Activated T-cell treated with anti-CD3 and anti-CD28 coated beads, Interleukin-2, amount 50 U/mL, for 72 hours (primary cell): ENCODE results near the gene SSX4. TPM values are rescaled to one million over a fixed set of nuclear protein-coding genes. Genes with fewer than 3 reads are reported as not detected.
A peak's percentile ranks its signal among the peaks of the same experiment; 100 is the strongest.
"Not testable (repeated sequence)": the region's sequence is repeated elsewhere in the genome, so short reads cannot be mapped to it uniquely, and the experiment has no call there.

ENCODE experiments used
- ATAC-seq, 2 donors: fragments of 150-1000 bp; cut with Tn5 transposase; replicated peaks in 1 of 2; 2 replicates each; pipeline ENCODE4 v1.10.0; 2021; ENCODE audit warnings: moderate library complexity in 2 of 2, mild to moderate bottlenecking in 1 of 2
- DNase-seq, 2 donors: peaks; one replicate each; pipeline ENCODE4 v3.0.0; 2021 to 2022; ENCODE audit warnings: mixed read lengths in 1 of 2
- H3K27ac Mint-ChIP-seq: one replicate; pipeline ENCODE4 v1.8.0; 2022; ENCODE audit warnings: mild to moderate bottlenecking, moderate library complexity, mixed read lengths
- H3K27me3 Mint-ChIP-seq: one replicate; pipeline ENCODE4 v1.8.0; 2022; ENCODE audit warnings: low read depth, mixed read lengths
- H3K36me3 Mint-ChIP-seq, 2 donors: one replicate each; pipeline ENCODE4 v1.8.0; 2022; ENCODE audit warnings: mixed read lengths in 2 of 2, mild to moderate bottlenecking in 1 of 2; ENCODE audit not compliant: insufficient read depth in 2 of 2
- H3K4me1 Mint-ChIP-seq: one replicate; pipeline ENCODE4 v1.8.0; 2022; ENCODE audit warnings: low read depth, mixed read lengths
- H3K4me3 Mint-ChIP-seq, 2 donors: one replicate each; pipeline ENCODE4 v1.8.0; 2022; ENCODE audit warnings: mild to moderate bottlenecking in 2 of 2, mixed read lengths in 2 of 2, moderate library complexity in 2 of 2
- H3K9me3 Mint-ChIP-seq, 2 donors: one replicate each; pipeline ENCODE4 v1.8.0; 2022; ENCODE audit warnings: mixed read lengths in 2 of 2
- total RNA-seq, 2 donors: library from RNA; stranded (reverse); gene quantifications; one replicate each; pipeline ENCODE4 v1.2.3, GENCODE V29; 2022

SSX4 gene, protein sequence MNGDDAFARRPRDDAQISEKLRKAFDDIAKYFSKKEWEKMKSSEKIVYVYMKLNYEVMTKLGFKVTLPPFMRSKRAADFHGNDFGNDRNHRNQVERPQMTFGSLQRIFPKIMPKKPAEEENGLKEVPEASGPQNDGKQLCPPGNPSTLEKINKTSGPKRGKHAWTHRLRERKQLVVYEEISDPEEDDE
- not detected for total RNA-seq

DNA sequence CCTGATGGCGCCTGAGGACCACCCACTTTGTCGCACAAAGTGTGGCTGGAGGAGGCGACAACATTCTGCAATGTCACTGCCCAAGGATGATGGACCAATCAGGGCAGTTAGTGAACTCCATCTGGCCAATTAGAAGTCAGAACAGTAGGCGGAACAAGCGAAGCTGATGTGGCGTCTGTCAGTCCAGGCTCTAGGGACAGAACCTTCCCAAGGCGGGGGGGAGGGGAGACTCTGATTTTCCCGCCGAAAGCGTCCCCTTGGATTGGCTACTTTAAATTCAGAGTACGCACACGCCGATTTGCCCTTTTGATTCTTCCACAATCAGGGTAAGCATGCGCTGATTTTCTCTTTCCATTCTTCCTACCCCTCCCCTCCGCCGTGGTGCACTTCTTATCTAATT lies at the start of gene SSX4:
Gene SSX4, plus strand, starts transcription at position 301 of the 400 bp plus-strand sequence. CDS start 515 bp downstream, outside the sequence.
- not testable (repeated sequence) for H3K4me3 Mint-ChIP-seq, H3K36me3 Mint-ChIP-seq, H3K27ac Mint-ChIP-seq, H3K4me1 Mint-ChIP-seq, H3K9me3 Mint-ChIP-seq, H3K27me3 Mint-ChIP-seq, DNase-seq, ATAC-seq

DNA sequence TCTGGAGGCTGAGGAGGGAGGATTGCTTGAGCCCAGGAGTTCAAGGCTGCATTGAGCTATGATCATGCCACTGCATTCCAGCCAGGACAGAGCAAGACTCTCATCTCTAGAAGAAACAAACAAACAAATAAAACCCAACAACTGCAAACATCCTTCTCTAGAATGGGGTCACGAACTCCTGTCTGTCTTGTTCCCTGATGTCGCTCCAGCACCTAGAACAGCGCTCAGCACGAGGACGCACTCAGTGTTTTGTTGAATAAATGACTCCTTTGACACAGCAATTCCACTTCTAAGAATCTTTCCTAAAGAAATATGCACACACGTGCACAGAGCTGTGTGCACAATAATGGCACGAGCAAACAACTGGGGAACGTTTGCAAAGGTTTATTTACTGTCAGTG lies 37.3 kb upstream of the SSX4 start:
- H3K36me3 Mint-ChIP-seq = not testable (repeated sequence)

DNA sequence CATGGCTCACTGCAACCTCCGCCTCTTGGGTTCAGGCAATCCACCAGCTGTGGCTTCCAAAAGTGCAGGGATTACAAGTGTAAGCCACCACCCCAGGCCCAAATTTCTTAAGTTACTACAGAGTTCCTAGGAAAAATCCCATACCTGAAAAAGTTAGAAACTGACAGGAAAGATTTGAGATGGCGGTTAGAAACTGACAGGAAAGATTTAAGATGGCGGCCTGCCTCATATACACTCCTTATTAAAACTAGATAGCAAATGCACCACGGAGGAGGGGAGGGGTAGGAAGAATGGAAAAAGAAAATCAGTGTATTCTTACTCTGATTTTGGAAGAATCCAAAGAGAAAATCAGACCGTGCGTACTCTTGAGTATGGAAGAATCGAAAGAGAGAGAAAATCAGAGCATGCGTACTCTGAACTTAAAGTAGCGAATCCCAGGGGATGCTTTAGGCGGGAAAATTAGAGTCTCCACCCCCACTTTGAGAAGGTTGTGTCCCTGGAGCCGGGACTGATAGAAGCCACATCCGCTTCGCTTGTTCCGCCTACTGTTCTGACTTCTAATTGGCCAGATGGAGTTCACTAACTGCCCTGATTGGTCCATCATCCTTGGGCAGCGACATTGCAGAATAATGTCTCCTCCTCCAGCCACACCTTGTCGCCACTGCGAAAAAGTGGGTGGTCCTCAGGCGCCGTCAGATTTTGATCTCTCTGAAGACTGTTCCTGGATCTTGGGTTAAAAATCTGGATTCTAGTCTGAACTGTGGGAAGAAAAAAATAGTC lies 26.8 kb upstream of the SSX4 start, which contains the start of gene SSX3:
Gene SSX3, minus strand, starts transcription at position 389 of the 780 bp plus-strand sequence. CDS start 1,454 bp downstream, outside the sequence.
- H3K27ac Mint-ChIP-seq, ATAC-seq: not testable (repeated sequence)

More for the DNA sequence above, 37.3 kb upstream of the SSX4 start:
- not testable (repeated sequence) for ATAC-seq, H3K27ac Mint-ChIP-seq, H3K9me3 Mint-ChIP-seq, H3K4me1 Mint-ChIP-seq, H3K27me3 Mint-ChIP-seq, DNase-seq, H3K4me3 Mint-ChIP-seq

GRCh38 chrX:48357681-48358080 lies 25.7 kb upstream of the SSX4 start:
- no peak for DNase-seq
- H3K27ac Mint-ChIP-seq = no peak overlapping the region
- H3K27me3 Mint-ChIP-seq = peaks cover 25% of the 10 kb centered on the region
- no peaks in the 10 kb centered on the region for H3K4me1 Mint-ChIP-seq
- ATAC-seq = no peak
- no peaks in the 10 kb centered on the region for H3K9me3 Mint-ChIP-seq
- H3K36me3 Mint-ChIP-seq = no peaks in the 10 kb centered on the region
- H3K4me3 Mint-ChIP-seq = no peak overlapping the region

More for the DNA sequence above, 26.8 kb upstream of the SSX4 start, which contains the start of gene SSX3:
- H3K27me3 Mint-ChIP-seq = peaks cover 18% of the 10 kb centered on the region
- H3K4me3 Mint-ChIP-seq, DNase-seq, H3K4me1 Mint-ChIP-seq, H3K9me3 Mint-ChIP-seq, H3K36me3 Mint-ChIP-seq: not testable (repeated sequence)

DNA sequence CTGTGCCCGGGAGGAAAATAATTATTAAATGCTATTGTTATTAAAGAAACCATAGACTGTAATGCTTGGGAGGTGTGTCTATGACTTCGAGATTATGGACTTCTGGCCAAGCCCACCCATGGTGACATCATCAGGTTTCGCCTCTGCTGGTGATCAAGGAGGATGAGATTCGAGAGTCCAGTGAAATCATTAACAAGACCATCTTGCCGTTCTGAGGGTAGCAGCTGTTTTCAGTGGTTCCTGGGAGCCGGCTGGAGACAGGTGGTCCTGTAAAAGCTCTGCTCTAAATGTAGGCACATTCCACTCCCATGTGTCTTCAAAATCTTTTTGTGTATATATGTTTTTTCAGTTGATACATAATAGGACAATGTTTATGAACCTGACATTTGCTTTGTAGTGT lies 24.1 kb upstream of the SSX4 start:
- not testable (repeated sequence) for H3K9me3 Mint-ChIP-seq, H3K27ac Mint-ChIP-seq, ATAC-seq, H3K36me3 Mint-ChIP-seq, H3K4me1 Mint-ChIP-seq, DNase-seq, H3K4me3 Mint-ChIP-seq
- peaks cover 19% of the 10 kb centered on the region for H3K27me3 Mint-ChIP-seq

- not testable (repeated sequence) for H3K4me3 Mint-ChIP-seq, H3K36me3 Mint-ChIP-seq, H3K27ac Mint-ChIP-seq, DNase-seq, H3K4me1 Mint-ChIP-seq, H3K9me3 Mint-ChIP-seq
- H3K27me3 Mint-ChIP-seq = peaks cover 14% of the 10 kb centered on the region
- ATAC-seq = peak; percentile 99
Observed at GRCh38 chrX:48367717-48368408, 15.5 kb upstream of the SSX4 start.

- not testable (repeated sequence) for H3K9me3 Mint-ChIP-seq, H3K4me1 Mint-ChIP-seq, DNase-seq, H3K36me3 Mint-ChIP-seq, ATAC-seq, H3K27ac Mint-ChIP-seq, H3K27me3 Mint-ChIP-seq, H3K4me3 Mint-ChIP-seq
Observed at GRCh38 chrX:48370408-48370807, 12.9 kb upstream of the SSX4 start.

DNA sequence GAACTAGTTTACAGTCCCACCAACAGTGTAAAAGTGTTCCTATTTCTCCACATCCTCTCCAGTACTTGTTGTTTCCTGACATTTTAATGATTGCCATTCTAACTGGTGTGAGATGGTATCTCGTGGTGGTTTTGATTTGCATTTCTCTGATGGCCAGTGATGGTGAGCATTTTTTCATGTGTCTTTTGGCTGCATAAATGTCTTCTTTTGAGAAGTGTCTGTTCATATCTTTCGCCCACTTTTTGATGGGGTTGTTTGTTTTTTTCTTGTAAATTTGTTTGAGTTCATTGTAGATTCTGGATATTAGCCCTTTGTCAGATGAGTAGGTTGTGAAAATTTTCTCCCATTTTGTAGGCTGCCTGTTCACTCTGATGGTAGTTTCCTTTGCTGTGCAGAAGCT lies 13.6 kb downstream of the SSX4 start:
- ATAC-seq, DNase-seq, H3K9me3 Mint-ChIP-seq: not testable (repeated sequence)

GRCh38 chrX:48397825-48398224 lies 14.5 kb downstream of the SSX4 start:
- H3K27ac Mint-ChIP-seq, H3K27me3 Mint-ChIP-seq, H3K4me1 Mint-ChIP-seq, DNase-seq, H3K36me3 Mint-ChIP-seq, H3K9me3 Mint-ChIP-seq, ATAC-seq, H3K4me3 Mint-ChIP-seq: not testable (repeated sequence)

More for the DNA sequence above, 13.6 kb downstream of the SSX4 start:
- H3K27ac Mint-ChIP-seq, H3K4me3 Mint-ChIP-seq, H3K27me3 Mint-ChIP-seq, H3K4me1 Mint-ChIP-seq, H3K36me3 Mint-ChIP-seq: not testable (repeated sequence)

- not testable (repeated sequence) for H3K27ac Mint-ChIP-seq, DNase-seq, H3K27me3 Mint-ChIP-seq, H3K9me3 Mint-ChIP-seq, H3K4me1 Mint-ChIP-seq, H3K36me3 Mint-ChIP-seq, H3K4me3 Mint-ChIP-seq, ATAC-seq
Observed at GRCh38 chrX:48411860-48412259, 28.5 kb downstream of the SSX4 start, which contains the start of gene SSX4B. TSS of gene SSX4B (minus strand) at chrX:48411960. CDS start at chrX:48411372, 588 bp downstream.

GRCh38 chrX:48427027-48427716 lies 43.8 kb downstream of the SSX4 start:
- H3K27me3 Mint-ChIP-seq, H3K9me3 Mint-ChIP-seq, H3K27ac Mint-ChIP-seq, DNase-seq, H3K36me3 Mint-ChIP-seq, H3K4me1 Mint-ChIP-seq, H3K4me3 Mint-ChIP-seq: not testable (repeated sequence)
- peak; percentile 98 to 99 for ATAC-seq

DNA sequence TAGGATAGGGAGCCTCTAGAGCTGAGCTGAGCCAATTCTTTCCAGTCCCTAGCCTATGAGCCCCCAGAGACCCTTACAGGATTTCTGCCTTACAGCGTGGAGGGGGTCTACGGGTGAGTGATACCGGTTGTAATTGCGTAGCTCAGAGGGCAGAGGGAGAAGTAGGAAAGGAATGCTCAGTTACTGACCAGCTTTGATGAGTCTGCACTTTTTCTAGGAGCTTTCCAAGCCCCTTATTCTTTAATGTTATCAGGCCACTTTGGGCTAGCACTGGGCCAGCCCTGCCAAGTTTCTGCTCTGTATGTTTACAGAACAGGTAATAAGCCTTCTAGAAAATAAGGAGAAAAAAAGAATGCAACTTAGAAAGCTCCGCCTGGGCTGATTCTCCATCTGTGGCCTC lies 46.3 kb downstream of the SSX4 start:
- H3K27ac Mint-ChIP-seq, H3K4me3 Mint-ChIP-seq, ATAC-seq, H3K9me3 Mint-ChIP-seq, H3K4me1 Mint-ChIP-seq, H3K27me3 Mint-ChIP-seq, DNase-seq, H3K36me3 Mint-ChIP-seq: not testable (repeated sequence)

DNA sequence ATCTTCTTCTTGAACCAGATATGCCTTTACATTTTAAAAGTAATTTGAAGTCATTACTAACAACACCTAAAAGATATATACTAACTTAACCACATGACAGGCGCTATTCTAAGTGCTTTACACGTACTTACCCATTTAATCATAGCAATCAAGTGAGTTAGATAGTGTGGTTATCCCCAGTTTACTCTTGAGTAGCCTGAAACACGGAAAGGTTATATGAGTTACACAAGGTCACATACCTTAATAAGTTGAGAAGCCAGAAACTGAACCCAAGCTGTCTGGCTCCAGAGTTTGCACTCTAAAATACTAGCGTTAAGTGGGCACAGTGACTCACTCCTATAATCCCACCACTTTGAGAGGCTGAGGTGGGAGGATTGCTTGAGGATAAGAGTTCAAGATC lies 46.8 kb downstream of the SSX4 start:
- not testable (repeated sequence) for H3K27me3 Mint-ChIP-seq, ATAC-seq, H3K27ac Mint-ChIP-seq

More for the DNA sequence above, 46.8 kb downstream of the SSX4 start:
- H3K4me1 Mint-ChIP-seq, H3K9me3 Mint-ChIP-seq, DNase-seq, H3K36me3 Mint-ChIP-seq, H3K4me3 Mint-ChIP-seq: not testable (repeated sequence)
